Osteoblast (primary cell): Measurements from ENCODE around the gene RNPEPL1. TPM values are rescaled to one million over a fixed set of nuclear protein-coding genes. Genes with fewer than 3 reads are reported as not detected.

Experiments
- DNase-seq: peaks from one replicate; pipeline ENCODE4 v3.0.0; 2011; ENCODE audit warnings: low spot score, mixed read lengths; ENCODE audit not compliant: insufficient read length; ENCODE audit errors: missing footprints
- H2AFZ ChIP-seq: 2 replicates; pipeline ENCODE4 v1.6.0; 2011; ENCODE audit warnings: mild to moderate bottlenecking, low read length
- H3K27ac ChIP-seq: 2 replicates; pipeline ENCODE4 v1.5.1; 2011; ENCODE audit warnings: mild to moderate bottlenecking, low read depth, low read length, moderate library complexity
- H3K27me3 ChIP-seq: 2 replicates; pipeline ENCODE4 v1.6.0; 2012; ENCODE audit warnings: mild to moderate bottlenecking, control low read depth, inconsistent platforms, low read length, moderate library complexity; ENCODE audit not compliant: insufficient read depth
- H3K36me3 ChIP-seq: 2 replicates; pipeline ENCODE4 v1.5.1; 2011; ENCODE audit warnings: mild to moderate bottlenecking, low read length, control low read depth, moderate library complexity; ENCODE audit not compliant: insufficient read depth
- H3K4me1 ChIP-seq: 2 replicates; pipeline ENCODE4 v1.5.1; 2011; ENCODE audit warnings: mild to moderate bottlenecking, low read length, control low read depth, moderate library complexity; ENCODE audit not compliant: insufficient read depth
- H3K4me2 ChIP-seq: 2 replicates; pipeline ENCODE4 v1.6.0; 2011; ENCODE audit warnings: mild to moderate bottlenecking, low read length; ENCODE audit not compliant: insufficient read depth
- H3K4me3 ChIP-seq: fragments of 200-600 bp; sonication (generic); 3 replicates; pipeline ENCODE4 v1.5.1; 2012; ENCODE audit warnings: mild to moderate bottlenecking, low read length, inconsistent platforms; ENCODE audit not compliant: insufficient read depth
- H3K79me2 ChIP-seq: 2 replicates; pipeline ENCODE4 v1.6.0; 2012; ENCODE audit warnings: mild to moderate bottlenecking, low read length, control low read depth, inconsistent platforms; ENCODE audit not compliant: insufficient read depth
- H3K9me3 ChIP-seq: 2 replicates; pipeline ENCODE4 v1.5.1; 2011; ENCODE audit warnings: low read depth, low read length, control low read depth
- H4K20me1 ChIP-seq: 2 replicates; pipeline ENCODE4 v1.6.0; 2012; ENCODE audit warnings: mild to moderate bottlenecking, low read length, control low read depth; ENCODE audit not compliant: insufficient read depth
- total RNA-seq: library from RNA; depleted of rRNA; stranded (reverse); fragments of >200 nt; gene quantifications from 2 replicates; pipeline ENCODE4 v1.2.3, GENCODE V29; 2012
- TF ChIP-seq, protein P1 (sequence below): IDR thresholded peaks from 2 replicates; pipeline ENCODE4 v1.5.1; 2011; ENCODE audit warnings: mild to moderate bottlenecking, low read depth, low read length, moderate library complexity; ENCODE audit errors: extremely low read depth

Gene RNPEPL1
- total RNA-seq, 1 donor, result 13.0 TPM

DNA sequence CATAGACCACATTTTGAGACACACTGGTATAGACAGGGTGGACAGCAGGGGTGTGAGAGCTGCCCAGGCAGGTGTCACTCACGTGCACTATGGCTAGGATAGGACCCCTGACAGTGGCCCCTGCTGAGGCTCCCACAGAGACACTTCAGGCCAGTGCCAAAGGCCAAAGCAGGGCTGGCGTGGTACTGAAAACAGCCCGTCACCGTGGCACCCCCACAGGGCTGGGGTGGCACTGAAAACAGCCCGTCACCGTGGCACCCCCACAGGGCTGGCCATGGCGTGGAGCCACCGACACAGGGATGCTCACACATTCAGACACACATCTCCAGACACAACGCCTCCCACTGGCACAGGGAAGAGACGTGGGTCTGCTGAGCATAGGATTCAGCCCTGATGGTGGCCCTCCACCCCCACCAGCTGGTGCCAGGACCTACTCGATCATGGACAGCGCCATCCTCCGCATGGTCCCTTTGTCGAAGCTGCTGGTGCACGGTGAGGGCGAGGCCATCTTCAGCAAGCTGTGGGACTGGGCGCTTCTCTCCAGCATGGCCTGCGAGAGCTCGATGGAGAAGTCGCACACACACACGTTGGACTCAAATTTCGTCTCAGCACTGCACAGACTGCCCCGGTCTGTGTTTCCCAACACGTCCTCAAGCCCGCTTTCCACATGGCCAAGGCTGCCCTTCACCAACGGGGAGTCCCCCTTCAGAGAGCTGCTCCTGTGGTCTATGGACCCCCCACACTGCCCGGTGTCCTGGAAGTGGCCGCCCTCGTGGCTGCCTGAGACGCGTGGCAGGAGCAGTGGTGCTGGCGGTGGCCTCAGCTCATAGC, 44.6 kb upstream of the RNPEPL1 start:
- TF ChIP-seq, protein P1, sequence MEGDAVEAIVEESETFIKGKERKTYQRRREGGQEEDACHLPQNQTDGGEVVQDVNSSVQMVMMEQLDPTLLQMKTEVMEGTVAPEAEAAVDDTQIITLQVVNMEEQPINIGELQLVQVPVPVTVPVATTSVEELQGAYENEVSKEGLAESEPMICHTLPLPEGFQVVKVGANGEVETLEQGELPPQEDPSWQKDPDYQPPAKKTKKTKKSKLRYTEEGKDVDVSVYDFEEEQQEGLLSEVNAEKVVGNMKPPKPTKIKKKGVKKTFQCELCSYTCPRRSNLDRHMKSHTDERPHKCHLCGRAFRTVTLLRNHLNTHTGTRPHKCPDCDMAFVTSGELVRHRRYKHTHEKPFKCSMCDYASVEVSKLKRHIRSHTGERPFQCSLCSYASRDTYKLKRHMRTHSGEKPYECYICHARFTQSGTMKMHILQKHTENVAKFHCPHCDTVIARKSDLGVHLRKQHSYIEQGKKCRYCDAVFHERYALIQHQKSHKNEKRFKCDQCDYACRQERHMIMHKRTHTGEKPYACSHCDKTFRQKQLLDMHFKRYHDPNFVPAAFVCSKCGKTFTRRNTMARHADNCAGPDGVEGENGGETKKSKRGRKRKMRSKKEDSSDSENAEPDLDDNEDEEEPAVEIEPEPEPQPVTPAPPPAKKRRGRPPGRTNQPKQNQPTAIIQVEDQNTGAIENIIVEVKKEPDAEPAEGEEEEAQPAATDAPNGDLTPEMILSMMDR, result no peak
- no peaks in the 10 kb centered on the region for H3K79me2 ChIP-seq
- no peak overlapping the region for H3K4me3 ChIP-seq
- no peak overlapping the region for H3K4me2 ChIP-seq
- H3K27ac ChIP-seq, result no peak overlapping the region
- H2AFZ ChIP-seq, result no peak overlapping the region
- no peaks in the 10 kb centered on the region for H3K36me3 ChIP-seq
- DNase-seq, result peak; percentile 58
- H3K27me3 ChIP-seq, result peaks cover 7% of the 10 kb centered on the region
- peaks cover 7% of the 10 kb centered on the region for H3K4me1 ChIP-seq
- no peaks in the 10 kb centered on the region for H4K20me1 ChIP-seq
- peaks cover 2% of the 10 kb centered on the region for H3K9me3 ChIP-seq

DNA sequence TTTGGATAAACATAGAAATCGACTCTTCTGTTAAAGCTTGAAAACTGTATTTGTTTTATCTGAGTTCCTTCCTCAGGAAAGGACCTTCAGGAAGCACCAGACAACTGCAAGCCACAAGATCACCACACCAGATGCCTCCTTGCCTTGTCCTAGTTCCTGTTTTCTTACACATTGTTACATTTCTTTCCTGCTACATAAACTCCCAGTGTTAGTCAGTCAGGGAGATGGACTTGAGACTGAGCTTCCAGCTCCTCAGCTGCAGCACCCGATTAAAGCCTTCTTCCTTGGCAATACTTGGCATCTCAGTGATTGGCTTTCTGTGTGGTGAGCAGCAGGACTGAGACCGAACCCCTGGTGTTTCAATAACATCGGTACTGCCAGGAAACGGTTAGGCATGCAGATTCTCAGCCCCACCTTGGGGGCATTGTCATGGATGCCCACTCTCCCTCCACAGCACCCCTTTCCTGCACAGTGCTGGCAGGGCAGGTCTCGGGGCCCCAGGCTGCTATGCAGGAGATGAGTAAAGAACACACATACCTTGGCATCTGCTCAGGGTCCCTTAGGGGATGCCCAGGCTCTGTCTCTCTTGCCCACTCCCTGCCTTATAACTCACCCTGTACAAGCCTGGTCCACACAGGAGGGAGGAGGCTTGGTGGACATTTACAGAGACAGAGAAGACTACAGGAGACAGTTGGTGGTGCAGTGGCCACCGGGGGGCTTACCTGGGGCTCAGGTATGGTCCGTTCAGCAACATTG, 43.1 kb upstream of the RNPEPL1 start:
- Histone ChIP-seq H3K4me1 (no peaks in the 10 kb centered on the region), H3K36me3 (no peaks in the 10 kb centered on the region), H3K79me2 (no peaks in the 10 kb centered on the region), H3K27ac (no peak overlapping the region), H3K27me3 (peaks cover 7% of the 10 kb centered on the region), H3K4me3 (no peak overlapping the region), H3K9me3 (peaks cover 2% of the 10 kb centered on the region), H4K20me1 (no peaks in the 10 kb centered on the region), H3K4me2 (no peak overlapping the region), H2AFZ (no peak overlapping the region)
- TF ChIP-seq, protein P1, result no peak
- no peak for DNase-seq

DNA sequence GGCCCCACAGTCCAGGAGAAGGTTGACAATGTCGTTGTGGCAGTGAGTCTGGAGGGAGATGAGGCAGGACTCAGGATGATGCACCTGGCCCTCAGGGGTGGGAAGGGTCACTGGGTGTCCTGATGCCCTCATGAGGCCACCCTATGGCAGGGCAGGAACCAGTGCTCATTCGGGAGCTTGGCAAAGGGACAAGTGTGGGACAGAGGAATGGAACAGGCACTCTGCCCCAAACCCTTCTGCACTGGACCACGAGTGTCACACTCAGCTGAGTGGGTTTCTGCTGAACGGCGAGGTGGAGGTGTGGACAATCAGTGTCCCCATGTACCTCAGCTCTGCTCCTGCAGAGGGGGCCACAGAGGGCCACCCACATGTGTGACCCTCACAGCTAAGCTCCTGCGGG, 42.5 kb upstream of the RNPEPL1 start:
- Histone ChIP-seq H3K4me2 (no peak overlapping the region), H3K27me3 (peaks cover under 1% of the 10 kb centered on the region), H3K27ac (no peak overlapping the region), H3K4me1 (no peaks in the 10 kb centered on the region), H3K4me3 (no peak overlapping the region), H4K20me1 (no peaks in the 10 kb centered on the region), H2AFZ (no peak overlapping the region), H3K9me3 (peaks cover 2% of the 10 kb centered on the region), H3K36me3 (no peaks in the 10 kb centered on the region), H3K79me2 (no peaks in the 10 kb centered on the region)
- TF ChIP-seq, protein P1, result no peak
- no peak for DNase-seq

DNA sequence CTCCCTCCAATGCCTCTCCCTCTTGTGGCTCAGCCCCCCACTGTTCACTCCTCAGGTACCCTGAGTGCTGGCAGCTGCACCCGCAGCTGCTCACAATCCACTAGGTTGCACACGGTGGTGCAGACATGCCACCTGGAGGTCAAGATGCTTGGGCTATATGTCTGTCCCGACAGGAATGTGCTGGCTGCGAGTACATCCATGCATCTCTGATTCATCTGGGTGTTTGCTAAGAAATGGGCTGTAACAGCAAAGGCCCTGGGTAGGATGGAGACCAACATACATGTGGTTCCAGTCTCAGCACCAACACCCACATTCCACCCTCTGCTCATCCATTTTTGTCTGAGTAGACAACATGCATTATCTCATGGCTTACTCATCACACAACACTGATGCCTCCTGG, 41.8 kb upstream of the RNPEPL1 start:
- peaks cover 2% of the 10 kb centered on the region for H3K9me3 ChIP-seq
- no peak overlapping the region for H2AFZ ChIP-seq
- no peaks in the 10 kb centered on the region for H3K79me2 ChIP-seq
- no peak overlapping the region for H3K4me3 ChIP-seq
- H3K4me2 ChIP-seq, result no peak overlapping the region
- TF ChIP-seq, protein P1, result no peak
- no peaks in the 10 kb centered on the region for H3K27me3 ChIP-seq
- H4K20me1 ChIP-seq, result no peaks in the 10 kb centered on the region
- no peak overlapping the region for H3K27ac ChIP-seq
- no peak for DNase-seq
- H3K4me1 ChIP-seq, result no peaks in the 10 kb centered on the region
- no peaks in the 10 kb centered on the region for H3K36me3 ChIP-seq
